ENCODE results near the gene GSTM2. TPM values are rescaled to one million over a fixed set of nuclear protein-coding genes. Genes with fewer than 3 reads are reported as not detected.
"Not testable (repeated sequence)": the region's sequence is repeated elsewhere in the genome, so short reads cannot be mapped to it uniquely, and the experiment has no call there.

Gene GSTM2
- total RNA-seq, 1 donor from 2014 or later: 20.3 TPM

- no peaks in the 10 kb centered on the region for H3K9me3 ChIP-seq
- intact Hi-C loops (cut with DNase I): no loop called here
- H3K4me1 ChIP-seq: peaks cover 0 to 5% of the 10 kb centered on the region in 2 donors
- no peak for DNase-seq (ENCODE audit: low spot score in 2 of 2)
- no peak overlapping the region for H3K4me3 ChIP-seq
- peaks cover 7 to 18% of the 10 kb centered on the region in 2 donors for H3K36me3 ChIP-seq
- H3K27me3 ChIP-seq: no peaks in the 10 kb centered on the region
- H3K27ac ChIP-seq: no peak overlapping the region
- no peak for TF ChIP-seq CTCF (IDR thresholded peaks at IDR 0.05)
Observed at GRCh38 chr1:109671067-109671466, 3.2 kb downstream of the GSTM2 start.

- H3K27ac ChIP-seq; DNase-seq (ENCODE audit: low spot score in 2 of 2); H3K4me1 ChIP-seq; H3K27me3 ChIP-seq; H3K4me3 ChIP-seq; intact Hi-C loops (cut with DNase I); H3K9me3 ChIP-seq: not testable (repeated sequence)
- peaks cover 7 to 18% of the 10 kb centered on the region in 2 donors for H3K36me3 ChIP-seq
Observed at GRCh38 chr1:109673861-109674260, 6.0 kb downstream of the GSTM2 start.

GRCh38 chr1:109676683-109677381 lies 9.0 kb downstream of the GSTM2 start:
- H3K9me3 ChIP-seq; H3K36me3 ChIP-seq; H3K27me3 ChIP-seq; intact Hi-C loops (cut with DNase I); H3K4me1 ChIP-seq; DNase-seq (ENCODE audit: low spot score in 2 of 2); H3K4me3 ChIP-seq; H3K27ac ChIP-seq: not testable (repeated sequence)

GRCh38 chr1:109677459-109677858 lies 9.6 kb downstream of the GSTM2 start:
- intact Hi-C loops (cut with DNase I): no loop called here
- no peak for DNase-seq (ENCODE audit: low spot score in 2 of 2)

GRCh38 chr1:109678637-109679036 lies 10.8 kb downstream of the GSTM2 start:
- intact Hi-C loops (cut with DNase I): not testable (repeated sequence)

More at GRCh38 chr1:109677459-109677858, 9.6 kb downstream of the GSTM2 start:
- Histone ChIP-seq H3K4me1 (no peaks in the 10 kb centered on the region), H3K4me3 (no peak overlapping the region), H3K27me3 (no peaks in the 10 kb centered on the region), H3K27ac (no peak overlapping the region), H3K9me3 (no peaks in the 10 kb centered on the region), H3K36me3 (peaks cover 7% of the 10 kb centered on the region in 2 donors)
- TF ChIP-seq CTCF (IDR thresholded peaks at IDR 0.05): no peak

GRCh38 chr1:109684777-109685176 lies 16.9 kb downstream of the GSTM2 start:
- H3K27ac ChIP-seq; DNase-seq (ENCODE audit: low spot score in 2 of 2); H3K27me3 ChIP-seq; H3K4me1 ChIP-seq; H3K36me3 ChIP-seq; H3K9me3 ChIP-seq; H3K4me3 ChIP-seq: not testable (repeated sequence)
- intact Hi-C loops (cut with DNase I): loop anchor here (5.0 kb wide), 1 partner anchor 42 kb away; no protein-coding TSS in a partner anchor

More at GRCh38 chr1:109678637-109679036, 10.8 kb downstream of the GSTM2 start:
- not testable (repeated sequence) for H3K27ac ChIP-seq; DNase-seq (ENCODE audit: low spot score in 2 of 2); H3K4me1 ChIP-seq; H3K4me3 ChIP-seq; H3K27me3 ChIP-seq; H3K9me3 ChIP-seq; H3K36me3 ChIP-seq

GRCh38 chr1:109685399-109685798 lies 17.5 kb downstream of the GSTM2 start:
- H3K27ac ChIP-seq; H3K9me3 ChIP-seq; DNase-seq (ENCODE audit: low spot score in 2 of 2); H3K4me1 ChIP-seq; H3K36me3 ChIP-seq; H3K27me3 ChIP-seq; H3K4me3 ChIP-seq: not testable (repeated sequence)
- intact Hi-C loops (cut with DNase I): loop anchor here (5.0 kb wide), 1 partner anchor 43 kb away; no protein-coding TSS in a partner anchor

GRCh38 chr1:109685890-109686289 lies 18.0 kb downstream of the GSTM2 start:
- H3K9me3 ChIP-seq; H3K4me1 ChIP-seq; H3K27ac ChIP-seq; H3K36me3 ChIP-seq; H3K4me3 ChIP-seq; H3K27me3 ChIP-seq; DNase-seq (ENCODE audit: low spot score in 2 of 2): not testable (repeated sequence)
- intact Hi-C loops (cut with DNase I): loop anchor here (5.0 kb wide), 1 partner anchor 44 kb away; no protein-coding TSS in a partner anchor

- DNase-seq (ENCODE audit: low spot score in 2 of 2); H3K27me3 ChIP-seq; H3K36me3 ChIP-seq; H3K9me3 ChIP-seq; H3K4me1 ChIP-seq: not testable (repeated sequence)
- intact Hi-C loops (cut with DNase I): loop anchor here (1.0 to 5.0 kb wide), 2 partner anchors 45 to 139 kb away; partner anchors contain the start of gene GNAI3
- Histone ChIP-seq H3K27ac (peak overlapping the region in 1 of 2 donors; percentile 46), H3K4me3 (peak overlapping the region in 1 of 2 donors; percentile 38)
Observed at GRCh38 chr1:109687109-109687508, 19.3 kb downstream of the GSTM2 start.

All from ascending aorta (tissue), 2 donors.